Breast epithelium (tissue), 3 donors: ENCODE measurements around the gene RXFP4.

Experiments used
- POLR2A ChIP-seq: fragments of 450-650 bp; IDR thresholded peaks from one replicate; pipeline ENCODE4 v1.6.1; 2016; ENCODE audit warnings: antibody characterized with exemption, mild to moderate bottlenecking, moderate library complexity
- POLR2AphosphoS5 ChIP-seq, 3 donors: sonication (generic); formaldehyde crosslinking; IDR thresholded peaks; one replicate each; pipeline ENCODE4 v1.6.1; 2017; ENCODE audit warnings: antibody characterized with exemption in 3 of 3
- TF ChIP-seq, protein P1 (sequence below), 3 donors: fragments of 450-650 bp; IDR thresholded peaks; one replicate each; pipeline ENCODE4 v1.5.1; 2016 to 2017; ENCODE audit warnings: antibody characterized with exemption in 3 of 3, mild to moderate bottlenecking in 3 of 3, moderate library complexity in 3 of 3

DNA sequence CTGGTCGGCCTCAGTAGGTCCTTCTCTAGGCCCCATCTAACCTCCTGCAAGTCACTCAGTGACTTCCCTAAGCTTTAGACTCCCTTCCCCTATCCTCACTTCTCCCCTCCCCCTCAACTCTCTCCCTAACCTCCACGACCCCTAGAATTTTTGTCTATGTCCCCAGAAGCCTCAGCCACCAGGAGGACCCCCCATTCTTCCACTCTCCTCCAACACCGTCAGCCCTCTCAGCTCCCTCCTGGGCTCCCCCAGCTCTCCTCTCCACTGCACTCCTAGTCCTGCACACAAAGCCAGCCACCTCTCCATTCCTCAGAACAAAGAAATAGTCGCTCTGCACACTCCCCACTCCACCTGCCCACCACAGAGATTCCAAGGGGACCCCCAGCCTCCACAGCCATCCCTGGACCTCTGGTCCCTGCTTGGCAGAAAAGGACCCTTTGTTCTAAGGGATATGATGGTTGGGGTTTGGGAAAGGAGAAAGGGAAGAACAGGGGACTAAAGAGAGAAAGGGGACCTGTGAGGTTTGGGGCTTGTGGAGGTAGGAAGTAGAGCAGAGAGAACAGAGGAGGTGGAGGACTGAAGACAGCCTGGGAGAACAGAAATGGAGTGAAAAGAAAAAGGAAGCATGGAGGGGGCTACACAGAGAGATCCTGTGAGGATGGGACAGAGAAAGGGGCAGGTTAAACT, 34.1 kb downstream of the RXFP4 start:
- TF ChIP-seq, protein P1, sequence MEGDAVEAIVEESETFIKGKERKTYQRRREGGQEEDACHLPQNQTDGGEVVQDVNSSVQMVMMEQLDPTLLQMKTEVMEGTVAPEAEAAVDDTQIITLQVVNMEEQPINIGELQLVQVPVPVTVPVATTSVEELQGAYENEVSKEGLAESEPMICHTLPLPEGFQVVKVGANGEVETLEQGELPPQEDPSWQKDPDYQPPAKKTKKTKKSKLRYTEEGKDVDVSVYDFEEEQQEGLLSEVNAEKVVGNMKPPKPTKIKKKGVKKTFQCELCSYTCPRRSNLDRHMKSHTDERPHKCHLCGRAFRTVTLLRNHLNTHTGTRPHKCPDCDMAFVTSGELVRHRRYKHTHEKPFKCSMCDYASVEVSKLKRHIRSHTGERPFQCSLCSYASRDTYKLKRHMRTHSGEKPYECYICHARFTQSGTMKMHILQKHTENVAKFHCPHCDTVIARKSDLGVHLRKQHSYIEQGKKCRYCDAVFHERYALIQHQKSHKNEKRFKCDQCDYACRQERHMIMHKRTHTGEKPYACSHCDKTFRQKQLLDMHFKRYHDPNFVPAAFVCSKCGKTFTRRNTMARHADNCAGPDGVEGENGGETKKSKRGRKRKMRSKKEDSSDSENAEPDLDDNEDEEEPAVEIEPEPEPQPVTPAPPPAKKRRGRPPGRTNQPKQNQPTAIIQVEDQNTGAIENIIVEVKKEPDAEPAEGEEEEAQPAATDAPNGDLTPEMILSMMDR (IDR thresholded peaks at IDR 0.05): no peak
- peak in 1 of 3 donors; percentile 3 for TF ChIP-seq POLR2AphosphoS5 (IDR thresholded peaks at IDR 0.05)
- TF ChIP-seq POLR2A: no peak
